GM12891 (cell line): ENCODE data around the gene THAP9.
A peak's percentile ranks its signal among the peaks of the same experiment; 100 is the strongest.

Experiments used
- POLR2A ChIP-seq: IDR thresholded peaks from 2 replicates; pipeline ENCODE4 v1.6.1; 2011; ENCODE audit warnings: low read depth, low read length, control low read depth
- POLR2AphosphoS5 ChIP-seq: IDR thresholded peaks from 2 replicates; pipeline ENCODE4 v1.6.1; 2011; ENCODE audit warnings: low read depth, low read length, control low read depth
- TAF1 ChIP-seq: IDR thresholded peaks from 2 replicates; pipeline ENCODE4 v1.6.1; 2011; ENCODE audit warnings: low read depth, low read length, control low read depth

DNA sequence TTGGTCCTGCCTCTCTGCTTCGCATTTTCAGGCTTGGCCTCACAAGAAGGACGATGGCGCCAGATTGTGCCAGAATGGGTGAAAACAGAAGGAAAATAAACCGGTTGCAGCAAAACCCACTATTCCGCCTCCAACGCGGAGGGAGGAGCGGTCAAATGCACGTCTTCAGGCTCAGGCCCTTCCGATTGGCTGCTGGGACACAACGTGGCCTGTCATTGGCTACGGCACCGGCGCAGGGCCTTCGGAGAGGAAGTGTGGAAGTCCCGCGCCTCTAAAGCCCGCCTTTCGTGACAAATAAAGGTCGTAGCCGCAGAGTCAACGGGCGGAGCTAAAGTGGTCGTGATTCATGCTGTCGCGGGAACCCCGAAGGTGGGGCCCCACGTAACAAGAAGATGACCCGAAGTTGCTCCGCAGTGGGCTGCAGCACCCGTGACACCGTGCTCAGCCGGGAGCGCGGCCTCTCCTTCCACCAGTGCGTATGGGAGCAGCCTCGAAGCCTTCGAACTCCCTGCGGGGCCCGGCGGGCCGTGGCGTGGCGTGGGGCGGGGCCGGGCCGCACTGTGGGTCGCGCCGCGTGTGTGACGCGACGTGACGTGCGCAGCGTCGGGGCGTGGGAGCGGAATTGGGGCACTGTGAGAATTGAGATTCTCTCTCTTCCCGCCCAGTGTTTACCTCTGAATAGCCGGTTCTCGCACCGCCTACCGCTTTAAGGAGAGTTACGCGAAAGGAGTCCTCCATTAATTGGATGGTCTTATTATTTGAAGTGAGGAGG is at the start of gene THAP9:
- TF ChIP-seq POLR2A, result peak; percentile 97
- peak; percentile 98 for TF ChIP-seq TAF1
- peak; percentile 97 for TF ChIP-seq POLR2AphosphoS5
